ENCODE results near the gene ENOX2.

DNA sequence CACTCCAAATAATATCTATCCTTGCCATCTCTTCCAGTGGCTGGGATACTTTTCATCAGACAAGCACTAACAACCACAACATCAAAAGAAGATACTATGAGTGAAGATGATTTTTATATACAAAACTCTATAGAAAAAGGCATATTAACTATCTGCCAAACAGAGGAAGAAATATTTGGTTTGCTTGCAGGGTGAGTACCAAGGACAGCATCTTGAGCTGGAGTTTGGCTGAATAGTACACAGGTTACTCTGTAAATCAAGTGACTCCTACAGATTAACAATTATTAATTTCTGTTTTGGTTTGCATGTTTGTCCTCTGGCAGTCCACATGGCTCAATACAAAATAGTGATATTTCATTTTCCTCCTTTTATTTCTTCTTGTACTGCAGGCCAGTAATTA, 253.3 kb downstream of the ENOX2 start:
- TF ChIP-seq EZH2phosphoT487 (IDR thresholded peaks at IDR 0.05; ENCODE audit: low read depth, severe bottlenecking, unreplicated experiment) (no peak), EZH2 (IDR thresholded peaks at IDR 0.05; ENCODE audit: borderline replicate concordance) (no peak)
- TF ChIP-seq, protein P1, sequence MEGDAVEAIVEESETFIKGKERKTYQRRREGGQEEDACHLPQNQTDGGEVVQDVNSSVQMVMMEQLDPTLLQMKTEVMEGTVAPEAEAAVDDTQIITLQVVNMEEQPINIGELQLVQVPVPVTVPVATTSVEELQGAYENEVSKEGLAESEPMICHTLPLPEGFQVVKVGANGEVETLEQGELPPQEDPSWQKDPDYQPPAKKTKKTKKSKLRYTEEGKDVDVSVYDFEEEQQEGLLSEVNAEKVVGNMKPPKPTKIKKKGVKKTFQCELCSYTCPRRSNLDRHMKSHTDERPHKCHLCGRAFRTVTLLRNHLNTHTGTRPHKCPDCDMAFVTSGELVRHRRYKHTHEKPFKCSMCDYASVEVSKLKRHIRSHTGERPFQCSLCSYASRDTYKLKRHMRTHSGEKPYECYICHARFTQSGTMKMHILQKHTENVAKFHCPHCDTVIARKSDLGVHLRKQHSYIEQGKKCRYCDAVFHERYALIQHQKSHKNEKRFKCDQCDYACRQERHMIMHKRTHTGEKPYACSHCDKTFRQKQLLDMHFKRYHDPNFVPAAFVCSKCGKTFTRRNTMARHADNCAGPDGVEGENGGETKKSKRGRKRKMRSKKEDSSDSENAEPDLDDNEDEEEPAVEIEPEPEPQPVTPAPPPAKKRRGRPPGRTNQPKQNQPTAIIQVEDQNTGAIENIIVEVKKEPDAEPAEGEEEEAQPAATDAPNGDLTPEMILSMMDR (IDR thresholded peaks at IDR 0.05; ENCODE audit: poor library complexity), result no peak

Data from hepatocyte (in vitro differentiated cells).